Measurements from ENCODE around the gene GLP2R.

DNA sequence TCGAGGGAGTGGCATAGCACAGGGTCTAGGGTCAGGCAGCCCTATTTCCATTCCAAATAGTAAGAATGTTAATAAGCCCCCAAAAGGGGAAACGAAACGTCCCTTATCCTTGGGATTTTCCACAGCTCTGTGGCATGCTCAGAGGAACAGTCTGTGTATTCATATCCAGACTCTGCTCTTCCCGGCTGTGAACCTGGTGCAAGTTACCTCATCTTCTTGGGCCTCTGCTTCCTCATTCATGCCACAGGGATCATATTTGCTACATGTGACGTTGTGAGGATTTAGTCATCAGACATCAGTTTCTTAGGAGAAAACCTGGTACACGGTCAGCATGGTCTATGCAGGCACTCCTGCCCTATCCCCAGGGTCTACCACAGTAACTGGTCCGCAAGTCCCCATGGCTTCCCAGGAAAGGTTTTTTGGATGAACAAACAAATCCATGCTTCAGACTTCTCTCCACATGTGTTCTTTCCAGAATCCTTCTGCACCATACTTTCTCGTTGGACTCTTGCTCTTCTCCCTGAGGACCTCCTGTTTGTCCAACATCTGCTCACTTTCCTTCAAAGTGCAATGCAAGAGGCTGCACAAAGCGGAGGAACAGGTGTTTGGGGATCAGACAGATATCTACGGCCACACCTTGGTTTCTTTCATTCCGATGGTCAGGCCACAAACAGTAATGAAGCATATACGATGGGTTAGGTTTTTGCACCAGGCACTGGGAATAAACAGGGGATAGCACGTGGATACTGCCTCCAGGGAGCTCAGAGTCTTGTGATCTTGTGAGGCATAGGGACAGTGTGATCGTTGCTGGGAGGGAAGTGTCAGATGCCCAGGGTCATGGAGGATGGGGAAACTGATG lies 17.7 kb downstream of the GLP2R start:
- TF ChIP-seq CHD1 (IDR thresholded peaks at IDR 0.05; ENCODE audit: low read depth, low read length) (no peak), SIX5 (IDR thresholded peaks at IDR 0.05; ENCODE audit: low read depth, low read length) (no peak), YY1 (IDR thresholded peaks at IDR 0.05; ENCODE audit: low read depth, low read length) (no peak), POLR2A (IDR thresholded peaks at IDR 0.05; ENCODE audit: control extremely low read depth in 1 of 2, low read depth in 2 of 2, low read length in 2 of 2) (no peak), GTF2F1 (IDR thresholded peaks at IDR 0.05; ENCODE audit: borderline replicate concordance, low read depth, low read length) (no peak), CEBPB (IDR thresholded peaks at IDR 0.05; ENCODE audit: low read depth, low read length) (no peak), EZH2 (IDR thresholded peaks at IDR 0.05; ENCODE audit: low read depth, low read length, severe bottlenecking) (no peak), RAD21 (IDR thresholded peaks at IDR 0.05 in 1 of 2, conservative IDR thresholded peaks at IDR 0.05 in 1 of 2; ENCODE audit: low read depth in 2 of 2, low read length in 2 of 2) (no peak), SP1 (IDR thresholded peaks at IDR 0.05; ENCODE audit: low read depth, low read length) (no peak), RFX5 (IDR thresholded peaks at IDR 0.05; ENCODE audit: borderline replicate concordance, low read depth, low read length) (no peak), ZNF274 (IDR thresholded peaks at IDR 0.05; ENCODE audit: borderline replicate concordance, extremely low read depth, low read length) (no peak)
- TF ChIP-seq, protein P1, sequence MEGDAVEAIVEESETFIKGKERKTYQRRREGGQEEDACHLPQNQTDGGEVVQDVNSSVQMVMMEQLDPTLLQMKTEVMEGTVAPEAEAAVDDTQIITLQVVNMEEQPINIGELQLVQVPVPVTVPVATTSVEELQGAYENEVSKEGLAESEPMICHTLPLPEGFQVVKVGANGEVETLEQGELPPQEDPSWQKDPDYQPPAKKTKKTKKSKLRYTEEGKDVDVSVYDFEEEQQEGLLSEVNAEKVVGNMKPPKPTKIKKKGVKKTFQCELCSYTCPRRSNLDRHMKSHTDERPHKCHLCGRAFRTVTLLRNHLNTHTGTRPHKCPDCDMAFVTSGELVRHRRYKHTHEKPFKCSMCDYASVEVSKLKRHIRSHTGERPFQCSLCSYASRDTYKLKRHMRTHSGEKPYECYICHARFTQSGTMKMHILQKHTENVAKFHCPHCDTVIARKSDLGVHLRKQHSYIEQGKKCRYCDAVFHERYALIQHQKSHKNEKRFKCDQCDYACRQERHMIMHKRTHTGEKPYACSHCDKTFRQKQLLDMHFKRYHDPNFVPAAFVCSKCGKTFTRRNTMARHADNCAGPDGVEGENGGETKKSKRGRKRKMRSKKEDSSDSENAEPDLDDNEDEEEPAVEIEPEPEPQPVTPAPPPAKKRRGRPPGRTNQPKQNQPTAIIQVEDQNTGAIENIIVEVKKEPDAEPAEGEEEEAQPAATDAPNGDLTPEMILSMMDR (IDR thresholded peaks at IDR 0.05; ENCODE audit: control extremely low read depth in 1 of 3, insufficient read depth in 1 of 3, low read depth in 1 of 3, low read length in 3 of 3): no peak
- TF ChIP-seq, protein P2, sequence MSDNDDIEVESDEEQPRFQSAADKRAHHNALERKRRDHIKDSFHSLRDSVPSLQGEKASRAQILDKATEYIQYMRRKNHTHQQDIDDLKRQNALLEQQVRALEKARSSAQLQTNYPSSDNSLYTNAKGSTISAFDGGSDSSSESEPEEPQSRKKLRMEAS (IDR thresholded peaks at IDR 0.05): no peak
- TF ChIP-seq, protein P3, sequence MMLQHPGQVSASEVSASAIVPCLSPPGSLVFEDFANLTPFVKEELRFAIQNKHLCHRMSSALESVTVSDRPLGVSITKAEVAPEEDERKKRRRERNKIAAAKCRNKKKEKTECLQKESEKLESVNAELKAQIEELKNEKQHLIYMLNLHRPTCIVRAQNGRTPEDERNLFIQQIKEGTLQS (IDR thresholded peaks at IDR 0.05; ENCODE audit: insufficient read depth, low read depth, low read length): no peak

All from H1 (cell line).